Prostate gland (tissue), 2 donors: ENCODE results near the gene KSR2. TPM values are rescaled to one million over a fixed set of nuclear protein-coding genes. Genes with fewer than 3 reads are reported as not detected.

ENCODE experiments used
- DNase-seq: peaks from one replicate; pipeline ENCODE4 v3.0.0-alpha.2; 2019; ENCODE audit warnings: low spot score
- H3K27ac ChIP-seq, 2 donors: fragments of 200-600 bp; sonication (generic); 2 replicates each; pipeline ENCODE4 v1.5.1; 2017 to 2019
- H3K27me3 ChIP-seq: fragments of 200-600 bp; sonication (generic); replicated peaks from 2 replicates; pipeline ENCODE4 v1.5.1; 2019; ENCODE audit not compliant: insufficient read depth
- H3K36me3 ChIP-seq, 2 donors: fragments of 200-600 bp; sonication (generic); 1 replicate in 1 of 2; 2 replicates in 1 of 2; pipeline versions ENCODE4 v1.5.1 to v1.8.1; 2017 to 2019
- H3K4me1 ChIP-seq: fragments of 200-600 bp; sonication (generic); replicated peaks from 2 replicates; pipeline ENCODE4 v1.5.1; 2019
- H3K4me3 ChIP-seq, 2 donors: fragments of 200-600 bp; sonication (generic); 2 replicates each; pipeline ENCODE4 v1.5.1; 2017 to 2019
- H3K9me3 ChIP-seq: fragments of 200-600 bp; sonication (generic); 2 replicates; pipeline ENCODE4 v1.5.1; 2017
- CTCF ChIP-seq, 4 experiments: fragments of 200-600 bp in 2 of 4; fragments of 450-650 bp in 2 of 4; sonication (generic) in 2 of 4; IDR thresholded peaks; 1 replicate in 3 of 4; 2 replicates in 1 of 4; pipeline ENCODE4 v1.5.1; 2016 to 2019; ENCODE audit warnings: antibody characterized with exemption in 4 of 4, mild to moderate bottlenecking in 2 of 4, moderate library complexity in 2 of 4
- POLR2A ChIP-seq: fragments of 450-650 bp; IDR thresholded peaks from one replicate; pipeline ENCODE4 v1.6.1; 2016; ENCODE audit warnings: antibody characterized with exemption, mild to moderate bottlenecking
- POLR2AphosphoS5 ChIP-seq: sonication (generic); formaldehyde crosslinking; IDR thresholded peaks from one replicate; pipeline ENCODE4 v1.6.1; 2017; ENCODE audit warnings: antibody characterized with exemption
- WGBS: methylation state at CpG from one replicate; pipeline ENCODE4 v1.1.5; 2018; 5-methylcytosine and 5-hydroxymethylcytosine counted together
- intact Hi-C: fragments of 100-400 bp; cut with DNase I; formaldehyde crosslinking; loops from one replicate; pipeline ENCODE4 v1.14.2; 2022
- total RNA-seq, 2 donors: library from RNA; depleted of rRNA; stranded (reverse); fragments of >200 nt; gene quantifications; one replicate each; pipeline ENCODE4 v1.1.0, GENCODE V29; 2016

KSR2 gene
- total RNA-seq, 2 donors from 2014 or later: 1.0 to 1.7 TPM

GRCh38 chr12:117821480-117822175, 147.2 kb downstream of the KSR2 start:
- intact Hi-C loops: no loop called here
- WGBS: 18% methylated on average over 6 of the region's 6 CpGs
- Histone ChIP-seq H3K4me3 (no peak overlapping the region), H3K9me3 (no peaks in the 10 kb centered on the region), H3K36me3 (no peaks in the 10 kb centered on the region), H3K4me1 (no peaks in the 10 kb centered on the region), H3K27me3 (no peaks in the 10 kb centered on the region), H3K27ac (no peak overlapping the region)
- TF ChIP-seq POLR2AphosphoS5 (peak; percentile 55), POLR2A (no peak)
- peak; percentile 52 for DNase-seq

- H3K4me1 ChIP-seq: no peaks in the 10 kb centered on the region
- no peaks in the 10 kb centered on the region for H3K36me3 ChIP-seq
- no peak overlapping the region for H3K4me3 ChIP-seq
- H3K9me3 ChIP-seq: no peaks in the 10 kb centered on the region
- WGBS: 71% methylated on average over 12 of the region's 12 CpGs
- no peak overlapping the region for H3K27ac ChIP-seq
- no peaks in the 10 kb centered on the region for H3K27me3 ChIP-seq
- DNase-seq: no peak
- TF ChIP-seq POLR2AphosphoS5 (no peak), CTCF (IDR thresholded peaks at IDR 0.05) (no peak), POLR2A (no peak)
- intact Hi-C loops: no loop called here
Measured at GRCh38 chr12:117820216-117820907, 148.4 kb downstream of the KSR2 start.

GRCh38 chr12:117819160-117819559, 149.6 kb downstream of the KSR2 start:
- Histone ChIP-seq H3K4me3 (no peak overlapping the region), H3K27me3 (no peaks in the 10 kb centered on the region), H3K27ac (peak overlapping the region in 1 of 2 donors; percentile 13), H3K36me3 (no peaks in the 10 kb centered on the region), H3K4me1 (no peaks in the 10 kb centered on the region), H3K9me3 (no peaks in the 10 kb centered on the region)
- intact Hi-C loops: no loop called here
- no peak for TF ChIP-seq CTCF (IDR thresholded peaks at IDR 0.05)
- TF ChIP-seq POLR2A: no peak
- TF ChIP-seq POLR2AphosphoS5: no peak
- no peak for DNase-seq
- WGBS: 72% methylated on average over 4 of the region's 4 CpGs

- TF ChIP-seq POLR2AphosphoS5 (peak; percentile 55), CTCF (IDR thresholded peaks at IDR 0.05) (no peak)
- Histone ChIP-seq H3K4me1 (no peaks in the 10 kb centered on the region), H3K9me3 (no peaks in the 10 kb centered on the region), H3K36me3 (no peaks in the 10 kb centered on the region), H3K4me3 (no peak overlapping the region), H3K27me3 (no peaks in the 10 kb centered on the region), H3K27ac (no peak overlapping the region)
- peak; percentile 24 for DNase-seq
- WGBS: 27% methylated on average over 5 of the region's 5 CpGs
- intact Hi-C loops: no loop called here
Measured at GRCh38 chr12:117818400-117818799, 150.4 kb downstream of the KSR2 start.

GRCh38 chr12:117809509-117809908, 159.3 kb downstream of the KSR2 start:
- no peak overlapping the region for H3K27ac ChIP-seq
- no peaks in the 10 kb centered on the region for H3K9me3 ChIP-seq
- DNase-seq: no peak
- no peak for TF ChIP-seq POLR2AphosphoS5
- TF ChIP-seq CTCF (IDR thresholded peaks at IDR 0.05): no peak
- no peak for TF ChIP-seq POLR2A
- no peaks in the 10 kb centered on the region for H3K4me1 ChIP-seq
- H3K36me3 ChIP-seq: no peaks in the 10 kb centered on the region
- H3K4me3 ChIP-seq: no peak overlapping the region
- intact Hi-C loops: no loop called here
- WGBS: 77% methylated on average over 3 of the region's 3 CpGs
- H3K27me3 ChIP-seq: no peaks in the 10 kb centered on the region
